HG02970 (cell line): ENCODE measurements around the gene RNF223.

Source experiments
- ATAC-seq: cut with Tn5 transposase; IDR thresholded peaks from one replicate; pipeline ENCODE4 v1.9.1; 2021; ENCODE audit warnings: mild to moderate bottlenecking, moderate library complexity, moderate number of reproducible peaks; ENCODE audit not compliant: unreplicated experiment, low FRiP score

The RNF223 gene

DNA sequence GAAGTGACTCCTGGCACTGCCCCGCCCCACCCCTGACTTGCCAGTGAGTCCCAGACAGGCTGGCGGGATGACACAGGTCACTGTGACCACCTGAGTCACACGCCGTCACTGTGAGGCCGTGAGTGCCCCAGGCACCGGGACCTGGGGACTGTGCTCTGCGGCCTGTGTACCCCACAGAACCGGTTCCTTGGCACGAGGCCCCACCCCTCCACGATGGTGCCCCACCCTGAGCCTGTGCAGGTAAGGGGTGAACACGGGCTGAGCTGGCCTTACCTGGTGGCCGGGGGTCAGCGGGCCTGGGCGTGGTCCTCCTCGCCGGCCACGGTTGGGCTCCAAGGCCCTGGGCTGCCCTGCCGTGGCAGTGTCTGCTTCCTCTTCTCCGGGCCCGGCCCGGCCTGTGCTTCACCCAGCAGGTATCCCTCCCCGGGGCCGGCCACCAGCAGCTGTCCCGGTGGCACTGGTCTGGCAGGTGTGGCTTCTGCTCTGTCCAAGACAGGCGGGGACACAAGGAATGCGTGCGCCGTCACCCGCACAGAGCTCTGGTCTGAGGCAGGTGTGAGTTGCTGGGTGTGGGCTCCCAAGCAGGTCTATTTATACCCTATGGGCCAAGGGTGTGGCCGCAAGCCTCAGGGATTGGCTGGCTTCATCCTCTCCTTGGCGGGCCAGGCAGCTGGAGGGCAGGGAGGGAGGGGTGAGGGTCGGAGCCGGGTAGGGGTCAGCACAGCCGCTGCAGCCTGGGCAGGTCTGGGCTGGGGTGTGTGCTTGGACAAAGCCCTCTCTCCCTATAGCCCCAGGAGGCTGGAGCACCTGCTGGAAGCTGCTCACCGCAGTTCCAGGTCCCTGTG is at the start of gene RNF223:
Gene RNF223 (minus strand): TSS at position 564 of the 845 bp plus-strand sequence. CDS start 1,740 bp downstream, outside the sequence.
- ATAC-seq, result no peak

DNA sequence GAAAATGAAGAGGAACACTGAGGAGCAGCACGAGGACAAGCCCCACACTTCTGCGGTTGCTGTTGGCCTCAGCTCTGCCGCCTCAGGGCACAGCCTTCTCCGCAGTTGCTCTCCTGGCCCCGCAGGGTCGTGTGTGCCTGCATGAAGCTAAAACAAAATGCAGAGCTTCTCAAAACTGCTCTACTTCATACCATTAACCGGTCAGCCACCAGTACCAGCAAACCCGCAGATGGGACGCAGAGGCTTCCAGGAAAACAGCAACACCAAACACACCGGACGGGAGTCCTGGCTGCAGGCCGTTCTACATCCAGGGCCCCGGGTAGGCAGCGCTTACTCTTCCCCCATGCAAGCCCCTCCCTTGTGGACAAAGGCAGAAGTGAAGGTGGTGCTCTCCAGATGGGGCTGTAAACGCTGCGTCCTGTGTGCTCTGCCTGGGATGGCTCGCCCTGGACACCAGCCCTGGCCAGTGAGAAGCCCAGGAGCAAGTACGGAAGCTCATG is 48.9 kb upstream of the RNF223 start:
- no peak for ATAC-seq

DNA sequence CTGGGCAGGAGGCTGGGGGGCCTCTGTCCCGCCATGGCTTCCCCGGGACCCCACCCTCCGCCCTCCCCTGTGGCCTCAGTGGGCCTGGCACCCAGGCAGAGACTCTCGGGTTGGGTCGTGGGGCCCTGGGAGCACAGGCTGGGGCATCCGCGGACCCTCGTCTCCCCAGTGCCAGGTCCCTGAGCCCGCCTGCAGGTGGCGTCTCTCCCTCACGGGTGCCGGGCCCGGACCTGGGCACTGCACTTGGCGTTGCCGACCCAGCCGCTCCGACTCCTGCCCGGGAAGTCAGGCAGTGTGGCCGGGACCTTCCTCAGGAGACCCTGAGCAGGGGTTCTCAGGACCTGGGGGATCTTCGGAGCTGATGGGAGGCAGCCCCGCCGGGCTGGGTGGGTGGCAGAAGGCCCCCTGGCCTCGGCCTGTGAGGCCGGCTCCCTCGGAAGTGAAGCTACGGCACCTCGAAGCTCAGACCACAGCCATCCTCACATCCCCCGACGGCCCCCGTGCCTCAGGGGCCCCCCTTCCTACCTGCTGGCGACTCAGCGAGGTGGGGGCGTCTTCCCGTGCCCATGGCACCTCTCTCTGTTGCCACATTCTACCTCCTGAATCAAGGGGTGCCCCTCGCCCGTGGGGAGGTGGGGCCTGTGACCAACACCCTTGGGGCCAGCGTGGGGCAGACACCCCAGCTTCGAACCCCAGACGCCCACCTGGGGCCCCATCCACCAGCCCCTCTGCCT is 48.1 kb upstream of the RNF223 start:
- no peak for ATAC-seq

DNA sequence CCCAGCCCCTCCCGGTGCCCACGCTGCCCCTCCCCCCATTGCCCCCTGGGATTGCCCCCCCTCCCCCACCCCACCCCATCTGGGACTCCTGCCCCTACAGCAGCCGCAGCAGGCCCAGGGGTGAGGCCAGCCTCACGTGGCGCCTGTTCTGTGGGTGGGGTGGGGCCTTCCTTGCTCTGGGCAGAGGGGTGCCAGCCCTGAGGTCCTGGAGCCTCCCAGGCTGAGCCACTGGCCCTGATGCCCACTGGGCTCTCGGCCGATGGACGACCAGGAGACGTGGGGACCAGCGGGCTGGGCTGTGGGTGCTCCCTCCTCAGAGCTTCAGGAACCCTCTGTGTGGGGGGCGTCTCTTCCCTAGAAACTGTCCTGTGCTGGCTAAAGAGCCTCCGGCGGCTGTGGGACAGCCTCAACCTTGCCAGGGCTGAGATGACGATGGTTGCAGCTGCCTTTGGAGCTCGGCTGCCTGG is 47.5 kb upstream of the RNF223 start:
- ATAC-seq, result no peak

DNA sequence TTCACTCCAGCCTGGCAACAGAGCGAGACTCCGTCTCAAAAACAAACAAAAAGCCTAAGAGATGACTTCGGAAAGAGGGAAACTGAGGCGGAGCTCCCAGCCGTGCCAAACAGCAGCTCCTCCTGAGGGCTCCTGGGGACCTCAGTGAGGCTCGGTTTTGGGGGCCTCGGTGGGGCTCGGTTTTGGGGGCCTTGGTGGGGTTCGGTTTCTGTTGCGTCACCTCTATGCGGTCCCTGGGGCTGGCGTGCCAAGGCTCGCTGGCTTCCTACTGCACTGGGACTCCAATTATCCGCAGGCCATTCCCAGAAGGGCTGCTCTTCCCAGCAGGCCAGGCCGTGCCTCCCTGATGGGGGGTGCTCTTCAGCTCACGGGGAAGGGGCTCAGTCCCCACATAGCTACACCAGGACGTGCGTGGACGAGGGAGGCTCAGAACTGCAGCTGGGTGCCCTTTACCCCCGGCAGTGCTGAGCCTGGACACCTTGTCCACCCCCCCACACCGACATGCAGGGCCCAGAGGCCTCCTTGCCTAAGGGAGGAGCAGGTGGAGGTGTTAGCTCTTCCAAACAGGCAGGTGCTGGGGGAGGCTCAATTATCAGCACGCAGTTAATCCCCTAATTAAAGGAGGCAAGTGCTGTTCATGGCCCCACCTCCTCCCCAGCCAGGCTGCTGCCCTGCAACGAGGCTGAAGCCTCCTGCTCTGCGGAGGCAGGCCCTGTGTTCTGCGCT is 46.9 kb upstream of the RNF223 start:
- ATAC-seq, result no peak

DNA sequence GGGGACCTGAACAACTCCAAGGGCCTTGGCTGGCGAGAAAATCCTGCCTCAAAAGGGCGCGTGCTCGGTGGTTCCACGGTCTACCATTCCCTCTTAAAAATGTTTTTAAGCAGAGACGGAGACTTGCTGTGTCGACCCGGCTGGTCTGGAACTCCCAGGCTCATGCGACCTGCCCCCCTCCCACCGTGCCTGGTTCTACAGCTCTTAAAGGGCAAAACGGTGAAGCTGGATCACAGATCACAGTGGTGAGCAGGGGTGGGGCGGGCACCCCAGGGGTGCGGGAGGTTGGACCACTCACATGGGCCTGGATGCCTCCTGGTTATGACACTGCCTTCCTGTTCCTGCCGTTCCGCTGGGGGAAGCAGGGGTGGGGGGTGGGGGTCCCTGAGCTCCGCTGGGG is 46.0 kb upstream of the RNF223 start:
- ATAC-seq, result no peak

DNA sequence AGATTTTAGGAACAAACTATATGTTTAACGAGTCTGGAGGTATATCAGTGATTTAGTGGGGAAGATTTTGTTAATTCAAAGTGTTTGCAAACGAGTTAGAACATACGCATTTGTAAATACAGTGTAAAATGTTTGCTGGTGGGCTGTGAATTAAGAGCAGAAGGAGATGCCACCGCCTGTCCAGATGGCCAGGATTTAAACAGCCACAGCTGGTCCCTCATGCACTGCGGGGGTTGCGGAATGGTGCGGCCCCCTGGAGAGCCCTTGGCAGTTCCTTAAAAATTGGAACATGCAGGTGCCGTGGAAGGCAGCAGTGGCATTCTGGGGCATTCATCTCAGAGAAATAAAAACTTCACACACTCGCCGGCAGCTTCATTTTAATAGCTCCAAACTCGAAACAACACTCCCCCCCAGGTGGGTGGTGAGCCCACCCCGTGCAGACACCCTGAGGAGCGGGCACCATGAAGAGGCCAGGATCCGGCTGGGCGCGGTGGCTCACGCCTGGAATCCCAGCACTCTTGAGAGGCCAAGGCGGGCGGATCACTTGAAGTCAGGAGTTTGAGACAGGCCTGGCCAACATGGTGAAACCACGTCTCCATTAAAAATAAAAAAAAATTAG is 45.3 kb upstream of the RNF223 start:
- ATAC-seq, result no peak

DNA sequence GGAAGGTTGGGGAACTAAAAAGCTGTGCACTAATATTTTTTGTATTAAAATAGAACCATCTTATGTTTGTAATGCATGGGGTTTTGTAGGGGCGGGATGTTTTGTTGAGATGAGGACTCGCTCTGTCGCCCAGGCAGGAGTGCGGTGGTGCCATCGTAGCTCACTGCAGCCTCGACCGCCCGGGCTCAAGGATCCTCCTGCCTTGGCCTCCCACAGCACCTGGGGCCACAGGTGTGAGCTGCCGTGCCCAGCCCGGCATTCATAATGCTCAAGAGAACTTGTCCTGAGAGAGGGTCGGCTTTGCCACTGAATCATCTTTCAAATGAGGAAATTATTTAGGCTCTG is 44.7 kb upstream of the RNF223 start:
- ATAC-seq, result no peak

DNA sequence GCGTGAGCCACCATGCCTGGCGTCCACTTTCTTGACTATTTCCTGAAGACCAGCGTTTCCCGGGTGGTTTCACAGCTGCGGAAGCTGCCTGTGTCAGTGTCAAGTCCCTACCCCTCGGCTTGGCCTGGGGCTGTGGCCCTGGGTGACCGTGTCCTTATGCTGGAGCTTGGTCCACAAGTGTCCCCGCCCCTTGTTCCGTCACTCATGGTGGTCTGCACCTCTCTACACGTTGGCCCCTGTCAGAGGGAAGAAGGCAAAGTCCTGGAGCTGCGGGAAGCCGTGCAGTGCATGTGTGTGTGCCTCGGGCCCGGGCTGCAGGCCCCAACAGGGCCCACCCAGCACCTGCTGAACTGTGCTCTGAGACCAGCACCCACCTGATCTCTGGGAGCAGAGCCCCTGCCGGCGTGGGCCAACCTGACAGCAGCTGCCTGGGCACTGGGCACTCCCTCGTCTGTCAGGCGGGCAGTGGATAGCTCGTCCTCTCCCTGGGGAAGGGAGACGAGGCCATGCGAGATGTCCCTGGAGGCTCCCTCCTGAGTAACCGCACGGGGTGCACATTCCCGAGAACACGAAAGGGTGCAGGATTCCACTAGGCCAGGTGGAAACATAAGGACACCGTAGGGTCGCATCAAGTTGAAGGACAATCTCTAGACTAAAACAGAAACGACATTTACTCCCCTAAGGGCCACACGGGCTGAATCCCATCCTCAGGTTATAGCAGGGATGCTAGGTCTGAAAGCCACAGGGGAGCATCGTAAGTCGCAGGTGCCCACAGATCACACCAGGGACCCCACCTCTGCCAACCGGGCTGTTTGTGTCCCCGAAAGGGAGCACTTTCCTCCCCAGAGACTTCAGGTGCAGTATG is 44.1 kb upstream of the RNF223 start:
- ATAC-seq, result no peak

DNA sequence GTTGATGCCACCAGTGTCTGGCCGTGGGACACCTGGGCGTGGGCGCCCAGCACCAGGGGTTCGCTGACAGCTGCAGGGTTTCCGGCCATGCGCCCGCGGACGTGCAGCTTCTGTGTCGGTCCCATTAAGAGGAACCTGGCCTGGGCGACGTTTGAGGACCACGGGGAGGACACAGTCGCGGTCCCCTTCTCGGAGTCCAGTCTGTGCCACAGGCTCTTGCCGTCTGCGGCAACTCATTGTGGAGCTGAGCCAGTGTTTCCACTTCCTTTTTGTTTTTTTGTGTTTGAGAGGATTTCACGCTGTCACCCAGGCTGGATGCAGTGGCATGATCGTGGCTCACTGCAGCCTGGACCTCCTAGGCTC is 43.3 kb upstream of the RNF223 start:
- no peak for ATAC-seq

DNA sequence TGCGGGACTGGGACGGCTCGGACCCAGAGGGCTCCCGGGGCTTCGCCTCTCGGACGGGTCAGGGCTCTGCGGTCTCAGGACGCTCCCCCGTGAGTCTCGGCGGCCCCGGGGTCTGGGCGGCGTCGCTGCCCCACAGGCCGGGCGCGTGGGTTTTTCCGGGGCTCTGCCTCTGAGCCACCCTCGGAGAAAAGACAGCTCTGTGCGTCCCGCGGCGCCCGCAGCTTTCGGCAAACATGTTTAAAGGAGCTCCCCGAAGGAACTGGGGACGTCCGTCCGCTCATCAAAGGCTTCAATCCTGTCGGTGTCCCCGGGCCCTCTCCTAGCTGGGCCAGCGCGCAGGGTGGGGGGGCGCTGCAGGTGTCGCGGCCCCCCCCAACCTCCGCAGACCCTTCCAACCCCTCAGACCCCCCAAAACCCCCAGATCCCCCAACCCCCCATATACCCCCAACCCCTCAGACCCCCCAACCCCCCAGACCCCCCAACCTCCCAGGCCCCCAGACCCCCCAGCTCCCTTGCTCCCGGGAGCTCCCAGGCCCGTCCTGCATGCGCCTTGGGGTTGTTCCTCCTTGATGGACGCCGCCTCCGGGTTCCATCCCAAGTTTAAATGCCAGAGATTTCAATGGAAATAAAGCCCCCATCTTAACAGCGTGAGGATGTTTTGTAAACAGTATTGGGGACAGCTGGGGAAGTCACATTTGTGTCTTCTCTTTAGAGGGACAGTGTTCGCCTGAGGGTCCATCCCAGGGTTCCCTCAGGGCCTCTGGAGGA is 42.8 kb upstream of the RNF223 start:
- no peak for ATAC-seq

DNA sequence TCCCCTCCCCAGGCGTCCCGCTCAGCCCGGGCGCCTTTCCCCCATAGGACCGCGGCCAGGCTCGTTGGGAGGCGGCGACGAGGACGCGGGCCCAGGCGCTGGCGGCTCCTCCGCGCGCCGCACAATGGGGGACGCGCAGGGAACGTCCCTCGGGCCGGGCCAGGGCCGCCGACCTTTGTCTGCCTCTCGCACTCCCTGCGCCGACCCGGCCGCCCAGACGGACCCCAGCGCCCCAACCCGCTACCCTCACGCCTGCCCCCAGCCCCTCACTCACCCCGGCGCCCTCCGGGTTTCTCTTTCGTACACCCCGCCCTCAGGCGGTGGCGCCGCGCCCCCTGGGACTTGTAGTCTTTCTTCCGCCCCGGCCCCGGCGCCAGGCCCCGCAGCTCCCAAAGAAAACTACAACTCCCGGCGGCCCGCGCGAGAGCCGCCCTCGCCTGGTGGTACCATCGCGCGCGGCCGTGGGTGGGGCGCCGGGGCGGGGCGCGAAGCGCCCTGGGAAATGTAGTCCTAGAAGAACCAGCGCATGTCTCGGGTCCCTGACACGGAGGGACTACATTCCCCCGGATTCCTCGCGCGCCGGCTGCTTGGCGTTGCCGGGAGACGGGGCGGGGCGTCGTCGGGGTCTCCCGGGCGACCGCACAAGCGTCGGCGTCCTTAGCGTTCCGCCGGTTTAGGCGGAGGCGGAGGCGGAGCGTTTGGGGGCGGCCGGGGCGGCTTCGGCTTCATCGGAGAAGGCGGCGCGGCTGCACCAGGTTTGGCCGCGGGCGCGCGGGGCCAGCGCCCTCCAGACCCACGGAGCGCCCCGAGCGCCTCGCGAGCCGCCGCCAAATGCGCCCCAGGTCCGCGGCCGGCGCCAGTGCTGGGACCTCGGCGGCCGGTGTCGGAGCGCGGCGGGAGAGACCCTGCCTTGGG is 41.9 kb upstream of the RNF223 start, which contains the start of gene C1orf159:
Gene C1orf159 (minus strand): TSS at position 304 of the 915 bp plus-strand sequence. CDS start 24,546 bp downstream, outside the sequence.
- ATAC-seq, result peak; percentile 95

DNA sequence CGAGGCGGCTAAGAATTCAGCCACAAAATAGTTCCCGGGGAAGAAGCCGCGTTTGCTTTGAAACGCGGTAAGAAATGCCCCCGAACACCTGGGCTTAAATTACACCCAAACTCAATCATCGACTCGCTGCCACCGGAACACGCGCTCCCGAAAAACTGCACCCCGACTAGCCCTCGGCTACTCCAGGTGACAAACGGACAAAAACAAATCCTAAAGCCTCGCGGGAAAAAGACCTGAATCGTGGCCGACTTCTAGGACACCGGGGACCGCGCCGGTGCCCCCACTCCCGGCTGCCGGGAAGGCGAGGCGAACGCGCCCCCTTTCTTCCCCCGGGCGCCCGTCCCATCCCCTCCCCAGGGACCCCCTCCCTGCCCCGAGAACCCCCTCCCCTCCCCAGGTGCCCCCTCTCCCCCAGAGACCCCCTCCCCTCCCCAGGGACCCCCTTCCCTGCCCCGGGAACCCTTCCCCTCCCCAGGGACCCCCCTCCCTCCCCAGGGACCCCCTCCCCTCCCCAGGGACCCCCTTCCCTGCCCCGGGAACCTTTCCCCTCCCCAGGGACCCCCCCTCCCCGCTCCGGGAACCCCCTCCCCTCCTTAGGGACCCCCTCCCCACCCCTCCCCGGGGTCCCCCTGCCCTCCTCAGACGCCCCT is 41.2 kb upstream of the RNF223 start:
- ATAC-seq, result no peak

DNA sequence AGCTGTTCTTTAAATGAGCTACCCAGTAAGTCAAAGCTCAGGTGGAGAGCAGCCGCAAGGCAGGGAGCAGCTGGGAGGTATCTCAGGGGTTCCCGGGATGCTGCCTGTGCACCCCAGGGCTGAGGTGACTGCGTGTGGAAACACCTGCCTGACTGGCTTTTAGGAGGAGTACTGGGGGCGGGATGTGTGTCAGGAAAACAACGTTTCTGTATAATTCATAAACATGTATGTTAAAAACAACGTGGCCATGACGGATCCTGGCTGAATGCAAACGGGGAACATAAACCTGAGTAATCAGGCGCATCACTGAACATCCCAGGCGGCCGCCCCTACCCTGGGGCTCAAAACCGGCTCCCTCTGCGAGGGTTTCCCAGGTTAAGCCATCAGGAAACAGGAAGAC is 40.3 kb upstream of the RNF223 start:
- no peak for ATAC-seq

DNA sequence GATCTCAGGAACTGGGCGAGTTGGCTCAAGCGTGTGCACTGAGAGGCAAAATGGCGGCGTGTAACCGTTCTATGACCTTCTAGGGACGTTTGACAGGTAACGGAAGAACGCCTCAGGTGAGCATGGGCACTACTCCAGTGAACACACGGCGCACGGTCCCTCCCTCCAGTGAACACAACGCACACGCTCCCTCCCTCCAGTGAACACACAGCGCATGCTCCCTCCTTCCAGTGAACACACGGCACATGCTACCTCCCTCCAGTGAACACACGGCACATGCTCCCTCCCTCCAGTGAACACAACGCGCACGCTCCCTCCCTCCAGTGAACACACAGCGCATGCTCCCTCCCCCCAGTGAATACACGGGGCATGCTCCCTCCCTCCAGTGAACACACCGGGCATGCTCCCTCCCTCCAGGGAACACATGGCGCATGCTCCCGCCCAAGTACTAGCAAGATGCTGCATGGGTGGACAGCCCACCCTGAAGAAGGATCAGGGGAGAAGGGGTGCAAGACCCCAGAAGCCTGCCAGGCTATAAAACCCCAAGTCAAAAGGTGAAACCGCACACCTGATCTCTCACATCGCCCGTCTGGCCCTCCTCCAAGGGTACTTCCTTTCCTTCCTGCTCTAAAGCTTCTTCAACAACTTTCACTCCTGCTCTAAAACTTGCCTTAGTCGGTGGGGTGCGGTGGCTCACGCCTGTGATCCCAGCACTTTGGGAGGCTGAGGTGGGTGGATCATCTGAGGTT is 38.3 kb upstream of the RNF223 start:
- ATAC-seq, result no peak

DNA sequence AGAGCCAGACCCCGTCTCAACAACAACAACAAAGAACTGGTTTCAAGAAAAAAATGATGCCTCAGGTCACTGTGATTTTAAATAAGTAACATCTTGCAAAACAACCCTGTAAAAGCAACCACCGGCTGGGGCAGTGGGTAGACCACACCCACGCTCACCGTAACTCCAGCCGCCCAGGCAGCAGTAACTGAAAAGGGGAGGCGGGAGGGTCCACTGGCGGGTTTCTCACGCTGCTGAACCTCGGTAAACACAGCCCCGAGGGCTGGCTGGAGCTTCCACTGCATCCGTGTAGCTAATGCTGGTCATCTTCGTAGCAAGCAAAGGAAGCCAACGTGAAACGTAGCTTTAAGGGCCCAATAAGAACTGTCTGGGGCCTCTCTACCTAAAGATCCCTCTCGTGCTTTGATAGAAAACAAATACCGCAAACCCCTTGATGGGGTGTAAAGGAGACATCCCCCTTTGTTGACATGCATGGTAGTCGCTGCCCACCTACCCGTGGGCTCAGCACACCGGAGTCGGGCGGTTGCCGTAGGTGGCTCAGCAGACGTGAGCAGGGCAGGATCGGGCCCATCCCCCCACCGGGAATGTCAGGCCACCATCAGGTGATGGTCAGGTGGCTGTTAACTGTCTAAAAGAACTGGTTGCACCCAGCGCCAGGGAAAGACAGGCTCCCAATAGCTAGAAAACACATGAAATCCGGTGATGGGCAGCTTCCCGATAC is 37.6 kb upstream of the RNF223 start:
- ATAC-seq, result no peak
